GM18951 (cell line): Measurements from ENCODE around the gene THAP7.
"Not testable (repeated sequence)": the region's sequence is repeated elsewhere in the genome, so short reads cannot be mapped to it uniquely, and the experiment has no call there.

Experiments used
- POLR2A ChIP-seq: IDR thresholded peaks from 4 replicates; pipeline ENCODE4 v1.6.1; 2011; ENCODE audit warnings: mild to moderate bottlenecking; ENCODE audit not compliant: insufficient read length, insufficient read depth; ENCODE audit errors: extremely low read depth
- in situ Hi-C: fragments of 300-500 bp; cut with MboI; formaldehyde crosslinking; loops from one replicate; pipeline ENCODE4 v1.12.0; 2022; ENCODE audit warnings: low sequenced_read_pairs, mixed read lengths, inconsistent platforms; ENCODE audit not compliant: unreplicated experiment

The THAP7 gene

DNA sequence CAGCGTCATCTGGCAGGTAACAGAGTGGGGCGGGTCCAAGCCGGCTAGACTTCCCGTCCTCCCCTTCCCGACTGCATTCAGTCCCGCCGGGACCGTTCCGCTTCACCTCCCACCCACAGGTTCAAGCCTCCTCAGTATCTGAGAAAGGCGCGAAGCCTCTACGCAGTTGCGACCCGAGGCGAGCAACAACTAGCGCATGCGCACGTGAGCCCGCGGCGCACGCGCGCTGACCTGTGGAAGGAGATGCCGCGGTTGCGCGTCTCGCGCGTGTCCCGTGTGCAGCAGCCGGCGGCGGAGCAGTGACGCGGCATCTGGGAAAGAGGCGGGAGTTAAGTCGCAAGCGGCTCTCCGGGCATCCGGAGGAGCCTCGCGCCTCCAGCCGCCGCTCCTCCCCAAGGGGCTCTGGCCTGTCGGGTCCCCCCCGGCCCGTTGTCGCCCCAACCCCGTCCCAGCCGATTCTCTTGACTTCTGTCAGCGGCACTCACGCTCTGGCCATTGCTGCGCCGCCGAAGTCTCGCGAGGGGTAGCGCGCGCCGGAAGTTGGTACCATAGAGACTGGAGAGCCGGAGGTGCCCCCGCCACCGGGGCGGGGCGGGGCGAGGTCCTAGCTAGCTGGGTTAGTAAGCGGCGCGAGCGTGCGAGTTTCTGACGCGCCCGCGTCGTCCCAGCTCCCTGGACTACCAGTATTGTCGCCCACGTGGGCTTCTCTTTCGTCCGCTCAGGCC is at the start of gene THAP7:
Gene THAP7, minus strand, starts transcription at position 518 of the 725 bp plus-strand sequence. Its CDS starts 207 bp downstream, at position 311.
- peak; percentile 93 for TF ChIP-seq POLR2A
- in situ Hi-C loops, result no loop called here

- no peak for TF ChIP-seq POLR2A
- in situ Hi-C loops, result loop anchor here (10.0 kb wide), 1 partner anchor 366 kb away; no protein-coding TSS in a partner anchor
Observed at GRCh38 chr22:21051145-21051830, 49.4 kb upstream of the THAP7 start.

DNA sequence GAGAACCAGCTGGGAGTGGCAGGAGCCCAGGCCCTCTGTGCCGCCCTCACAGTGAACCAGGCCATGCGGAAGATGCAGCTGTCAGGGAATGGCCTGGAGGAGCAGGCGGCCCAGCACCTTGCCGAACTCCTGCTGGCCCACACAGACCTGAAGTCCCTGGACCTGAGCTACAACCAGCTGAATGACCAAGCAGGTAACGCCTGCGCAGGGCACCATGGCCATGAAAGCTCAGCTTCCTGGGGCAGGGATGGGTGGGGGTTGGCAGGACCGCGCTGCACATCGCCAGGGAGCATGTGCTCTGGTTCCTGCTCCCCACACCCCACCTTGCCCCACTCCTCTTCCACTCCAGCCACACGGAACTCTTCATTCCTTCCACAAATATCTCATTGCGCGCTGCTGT is 47.0 kb upstream of the THAP7 start:
- in situ Hi-C loops, result not testable (repeated sequence)

- in situ Hi-C loops, result not testable (repeated sequence)
Observed at GRCh38 chr22:21048448-21048847, 46.5 kb upstream of the THAP7 start.

DNA sequence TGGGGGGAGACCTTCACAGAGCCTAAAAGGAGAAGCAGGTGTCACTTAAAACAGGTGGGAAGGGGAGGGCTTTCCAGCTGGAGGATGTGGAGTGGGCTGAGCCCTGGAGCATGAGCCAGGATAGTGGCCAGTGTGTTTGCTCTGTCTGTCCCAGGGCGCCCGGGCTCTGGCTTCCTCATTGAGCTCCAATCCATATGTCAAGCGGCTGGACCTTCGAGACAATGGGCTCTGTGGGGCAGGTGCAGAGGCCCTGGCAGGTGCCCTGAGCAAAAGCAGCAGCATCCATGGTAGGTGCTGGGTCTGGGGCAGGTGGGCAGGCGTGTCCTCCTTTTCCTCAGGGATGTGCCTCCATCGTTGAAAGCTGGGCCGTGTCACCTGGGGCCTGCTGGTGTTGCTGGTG is 45.8 kb upstream of the THAP7 start:
- in situ Hi-C loops, result no loop called here
- no peak for TF ChIP-seq POLR2A

- no peak for TF ChIP-seq POLR2A
- in situ Hi-C loops, result no loop called here
Observed at GRCh38 chr22:21047035-21047661, 45.2 kb upstream of the THAP7 start.

DNA sequence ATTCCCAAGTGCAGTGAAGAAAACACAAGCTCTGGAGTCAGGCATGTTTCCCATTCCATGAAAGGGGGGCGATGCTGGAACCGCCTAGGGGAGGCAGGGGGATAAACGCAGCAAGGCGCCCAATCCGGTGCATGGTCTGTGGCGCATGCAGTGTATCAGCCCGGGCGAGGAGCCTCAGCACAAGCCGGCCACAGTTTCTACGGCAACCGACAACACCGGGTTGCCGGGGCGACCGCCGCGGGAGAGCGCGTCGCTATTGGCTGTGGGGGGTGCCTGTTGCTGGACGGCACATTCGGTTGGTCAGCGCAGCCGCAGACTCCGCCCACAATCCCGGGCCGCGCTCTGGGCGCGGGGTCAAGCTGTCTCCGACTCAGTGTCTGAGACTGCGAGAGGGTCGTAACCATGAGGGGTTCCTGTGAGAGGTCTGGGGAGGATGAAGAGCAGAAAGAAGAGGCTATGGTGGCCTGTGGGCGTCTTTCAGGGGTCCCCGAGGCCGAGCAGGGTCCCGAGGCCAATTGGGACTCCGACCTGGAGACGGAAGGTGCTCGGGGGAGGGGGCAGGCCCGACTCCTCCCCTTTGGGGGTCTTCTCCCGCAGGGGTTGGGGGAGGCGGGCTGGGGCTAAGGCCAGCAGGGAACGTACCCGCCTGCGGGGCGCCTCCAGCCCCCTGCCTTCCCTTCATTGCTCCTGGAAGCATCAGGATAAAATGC is 43.8 kb upstream of the THAP7 start, which contains the start of gene LRRC74B:
Gene LRRC74B, plus strand, starts transcription at position 362 of the 710 bp plus-strand sequence. Its CDS starts 41 bp downstream, at position 403.
- no peak for TF ChIP-seq POLR2A
- in situ Hi-C loops, result no loop called here

DNA sequence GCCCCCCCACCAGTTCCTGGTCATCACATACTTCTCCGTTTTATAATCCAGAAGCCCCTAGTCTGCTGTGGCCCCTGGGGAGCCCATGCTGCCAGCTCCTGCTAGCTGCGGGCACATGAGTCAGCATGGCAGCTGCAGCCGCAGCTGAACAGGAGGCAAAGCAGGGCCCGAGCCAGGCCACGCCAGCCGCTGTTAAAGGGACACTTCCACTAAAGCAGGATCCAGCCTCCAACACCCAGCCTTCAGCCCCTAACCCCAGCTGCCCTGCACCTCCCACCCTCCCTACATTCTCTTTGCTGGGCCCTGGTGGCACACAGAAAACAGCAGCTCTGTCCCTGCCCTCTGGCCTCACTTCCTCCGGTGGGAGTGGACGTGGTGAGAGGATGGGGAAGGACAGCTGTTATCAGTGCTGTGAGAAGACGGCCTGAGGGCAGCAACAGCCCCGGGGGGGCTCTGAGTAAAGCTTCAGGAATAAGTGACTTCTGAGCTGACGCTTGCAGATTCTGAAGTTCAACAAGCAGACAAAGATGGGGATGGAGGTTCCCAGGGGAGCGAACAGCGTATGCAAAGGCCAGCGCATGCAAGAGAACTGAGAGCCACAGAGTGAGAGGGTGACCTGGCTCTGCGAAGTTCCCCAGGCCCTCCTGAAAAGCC is 43.1 kb upstream of the THAP7 start:
- in situ Hi-C loops, result no loop called here

GRCh38 chr22:21043860-21044535 is 42.1 kb upstream of the THAP7 start:
- in situ Hi-C loops, result no loop called here
- no peak for TF ChIP-seq POLR2A

More for the DNA sequence above, 43.1 kb upstream of the THAP7 start:
- no peak for TF ChIP-seq POLR2A

GRCh38 chr22:21042978-21043859 is 41.3 kb upstream of the THAP7 start:
- no peak for TF ChIP-seq POLR2A
- in situ Hi-C loops, result no loop called here

- no peak for TF ChIP-seq POLR2A
- in situ Hi-C loops, result no loop called here
Observed at GRCh38 chr22:21041937-21042336, 40.0 kb upstream of the THAP7 start.

GRCh38 chr22:21039158-21039557 is 37.2 kb upstream of the THAP7 start:
- in situ Hi-C loops, result not testable (repeated sequence)
